ENCODE data around the gene HOXA6.

HOXA6 gene

DNA sequence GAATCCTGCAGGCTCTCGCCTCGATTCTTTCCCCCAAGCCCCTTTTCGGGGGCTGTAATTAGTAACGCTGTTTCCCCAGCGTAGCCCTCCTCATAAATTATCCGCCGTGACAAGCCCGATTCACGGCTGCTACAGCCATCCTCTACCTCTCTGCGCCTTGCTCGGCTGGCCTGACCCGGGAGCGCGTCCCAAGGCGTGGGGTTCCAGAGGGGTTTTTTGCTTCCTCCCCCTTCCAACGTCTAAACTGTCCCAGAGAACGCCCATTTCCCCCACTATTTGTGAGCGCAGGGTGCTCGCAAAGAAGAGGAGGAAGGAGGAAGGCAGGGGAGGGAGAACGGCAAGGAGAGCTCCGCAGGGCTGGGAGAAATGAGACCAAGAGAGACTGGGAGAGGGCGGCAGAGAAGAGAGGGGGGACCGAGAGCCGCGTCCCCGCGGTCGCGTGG lies 5.0 kb downstream of the HOXA6 start:
- peaks cover 13% of the 10 kb centered on the region for H3K36me3 ChIP-seq (ENCODE audit: insufficient read depth, low read length)
- H4K20me1 ChIP-seq (ENCODE audit: insufficient read depth, low read length) = no peaks in the 10 kb centered on the region
- no peak overlapping the region for H3K4me3 ChIP-seq (ENCODE audit: low read depth in 1 of 2, low read length in 2 of 2)
- no peaks in the 10 kb centered on the region for H3K4me1 ChIP-seq (ENCODE audit: insufficient read depth, low read length)
- H2AFZ ChIP-seq (ENCODE audit: low read depth, low read length) = no peak overlapping the region
- no peak overlapping the region for H3K9ac ChIP-seq (ENCODE audit: low read depth, low read length)
- H3K27me3 ChIP-seq (ENCODE audit: insufficient read depth, low read length, poor library complexity) = no peaks in the 10 kb centered on the region
- TF ChIP-seq, protein P1, sequence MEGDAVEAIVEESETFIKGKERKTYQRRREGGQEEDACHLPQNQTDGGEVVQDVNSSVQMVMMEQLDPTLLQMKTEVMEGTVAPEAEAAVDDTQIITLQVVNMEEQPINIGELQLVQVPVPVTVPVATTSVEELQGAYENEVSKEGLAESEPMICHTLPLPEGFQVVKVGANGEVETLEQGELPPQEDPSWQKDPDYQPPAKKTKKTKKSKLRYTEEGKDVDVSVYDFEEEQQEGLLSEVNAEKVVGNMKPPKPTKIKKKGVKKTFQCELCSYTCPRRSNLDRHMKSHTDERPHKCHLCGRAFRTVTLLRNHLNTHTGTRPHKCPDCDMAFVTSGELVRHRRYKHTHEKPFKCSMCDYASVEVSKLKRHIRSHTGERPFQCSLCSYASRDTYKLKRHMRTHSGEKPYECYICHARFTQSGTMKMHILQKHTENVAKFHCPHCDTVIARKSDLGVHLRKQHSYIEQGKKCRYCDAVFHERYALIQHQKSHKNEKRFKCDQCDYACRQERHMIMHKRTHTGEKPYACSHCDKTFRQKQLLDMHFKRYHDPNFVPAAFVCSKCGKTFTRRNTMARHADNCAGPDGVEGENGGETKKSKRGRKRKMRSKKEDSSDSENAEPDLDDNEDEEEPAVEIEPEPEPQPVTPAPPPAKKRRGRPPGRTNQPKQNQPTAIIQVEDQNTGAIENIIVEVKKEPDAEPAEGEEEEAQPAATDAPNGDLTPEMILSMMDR (IDR thresholded peaks at IDR 0.05; ENCODE audit: borderline replicate concordance, extremely low read depth, low read length, poor library complexity, severe bottlenecking) = no peak
- no peak for TF ChIP-seq EZH2 (IDR thresholded peaks at IDR 0.05; ENCODE audit: borderline replicate concordance, low read depth, low read length, severe bottlenecking)
- ATAC-seq (ENCODE audit: insufficient read depth, low read depth) (no peak), DNase-seq (no peak)
- no peaks in the 10 kb centered on the region for H3K9me3 ChIP-seq (ENCODE audit: insufficient read depth, low read length, severe bottlenecking)
- no peak overlapping the region for H3K27ac ChIP-seq (ENCODE audit: low read length)
- H3K79me2 ChIP-seq (ENCODE audit: insufficient read depth, low read length) = no peaks in the 10 kb centered on the region
- H3K4me2 ChIP-seq (ENCODE audit: insufficient read depth, low read length) = no peak overlapping the region

DNA sequence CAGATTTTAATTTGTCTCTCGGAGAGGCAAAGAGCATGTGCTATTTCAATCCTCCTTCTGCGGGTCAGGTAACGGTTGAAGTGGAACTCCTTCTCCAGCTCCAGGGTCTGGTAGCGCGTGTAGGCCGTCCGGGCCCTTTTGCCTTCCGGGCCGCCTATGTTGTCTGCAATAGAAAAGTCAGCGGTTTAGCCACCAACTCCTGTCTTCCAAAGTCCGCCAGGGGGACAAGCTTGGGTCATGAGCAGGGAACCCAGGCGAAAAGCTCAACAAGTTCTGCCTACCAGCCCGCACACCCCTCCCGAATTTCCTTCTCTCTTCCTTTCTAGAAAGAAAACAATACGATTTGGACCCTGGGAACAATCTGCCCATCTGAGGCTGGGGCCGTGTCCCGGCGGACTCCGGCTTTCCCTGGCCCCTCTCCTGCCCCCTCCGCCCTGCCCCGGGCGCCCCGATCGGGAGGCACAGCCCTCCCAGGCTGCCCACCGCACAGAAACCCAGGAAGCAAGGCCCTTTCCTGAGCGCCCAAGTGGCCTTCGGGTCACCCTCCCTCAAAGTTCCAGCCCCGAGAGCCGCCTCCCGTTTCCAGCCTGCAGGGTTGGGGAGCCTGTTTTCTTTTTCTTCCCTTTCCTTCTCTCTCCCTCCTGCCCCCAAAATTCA lies 5.5 kb downstream of the HOXA6 start:
- no peak for TF ChIP-seq EZH2 (IDR thresholded peaks at IDR 0.05; ENCODE audit: borderline replicate concordance, low read depth, low read length, severe bottlenecking)
- TF ChIP-seq, protein P1 (IDR thresholded peaks at IDR 0.05; ENCODE audit: borderline replicate concordance, extremely low read depth, low read length, poor library complexity, severe bottlenecking) = no peak
- Histone ChIP-seq H3K4me2 (ENCODE audit: insufficient read depth, low read length) (no peak overlapping the region), H3K27ac (ENCODE audit: low read length) (no peak overlapping the region), H4K20me1 (ENCODE audit: insufficient read depth, low read length) (no peaks in the 10 kb centered on the region), H3K4me3 (ENCODE audit: low read depth in 1 of 2, low read length in 2 of 2) (no peak overlapping the region), H3K79me2 (ENCODE audit: insufficient read depth, low read length) (no peaks in the 10 kb centered on the region), H3K9me3 (ENCODE audit: insufficient read depth, low read length, severe bottlenecking) (no peaks in the 10 kb centered on the region), H2AFZ (ENCODE audit: low read depth, low read length) (no peak overlapping the region), H3K4me1 (ENCODE audit: insufficient read depth, low read length) (no peaks in the 10 kb centered on the region), H3K27me3 (ENCODE audit: insufficient read depth, low read length, poor library complexity) (peaks cover 1% of the 10 kb centered on the region), H3K9ac (ENCODE audit: low read depth, low read length) (no peak overlapping the region), H3K36me3 (ENCODE audit: insufficient read depth, low read length) (peaks cover 13% of the 10 kb centered on the region)
- ATAC-seq (ENCODE audit: insufficient read depth, low read depth) (no peak), DNase-seq (no peak)

DNA sequence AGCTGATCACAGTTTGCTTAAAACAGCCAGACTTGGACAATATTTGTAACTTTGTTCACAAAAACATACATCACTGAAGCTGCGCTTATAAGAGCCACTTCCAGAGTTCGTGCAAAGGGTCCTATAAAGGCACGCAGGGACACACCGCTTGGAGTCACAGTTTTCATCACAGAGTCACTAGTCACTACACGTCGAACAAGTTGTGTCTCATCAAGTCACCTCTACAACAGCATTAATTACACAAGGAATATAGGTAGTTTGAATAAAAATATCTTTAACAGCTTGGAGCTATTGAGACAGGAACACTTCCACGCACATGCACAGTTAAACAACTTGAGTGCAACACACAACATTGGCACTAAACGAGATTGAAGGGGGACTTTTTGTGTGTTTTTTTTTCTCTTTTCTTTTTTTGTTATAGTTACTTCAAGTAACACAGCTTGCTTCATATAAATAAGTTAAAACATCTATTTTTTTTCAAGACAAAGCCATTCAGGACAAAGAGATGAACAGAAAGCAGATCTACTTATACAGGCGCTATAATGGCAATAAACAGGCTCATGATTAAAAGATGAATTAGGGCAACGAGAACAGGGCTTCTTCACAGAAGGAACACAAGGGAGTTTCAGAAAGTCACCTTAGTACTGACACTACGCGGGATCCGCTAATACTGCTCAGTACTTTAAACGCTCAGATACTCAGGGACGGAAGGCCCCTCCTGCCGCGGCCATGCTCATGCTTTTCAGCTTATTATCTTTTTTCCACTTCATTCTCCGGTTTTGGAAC lies 6.2 kb downstream of the HOXA6 start:
- H3K27ac ChIP-seq (ENCODE audit: low read length) = no peak overlapping the region
- peaks cover 8% of the 10 kb centered on the region for H3K36me3 ChIP-seq (ENCODE audit: insufficient read depth, low read length)
- H2AFZ ChIP-seq (ENCODE audit: low read depth, low read length) = no peak overlapping the region
- ATAC-seq (ENCODE audit: insufficient read depth, low read depth) (no peak), DNase-seq (no peak)
- H3K9me3 ChIP-seq (ENCODE audit: insufficient read depth, low read length, severe bottlenecking) = no peaks in the 10 kb centered on the region
- H4K20me1 ChIP-seq (ENCODE audit: insufficient read depth, low read length) = no peaks in the 10 kb centered on the region
- no peaks in the 10 kb centered on the region for H3K4me1 ChIP-seq (ENCODE audit: insufficient read depth, low read length)
- TF ChIP-seq EZH2 (IDR thresholded peaks at IDR 0.05; ENCODE audit: borderline replicate concordance, low read depth, low read length, severe bottlenecking) = no peak
- TF ChIP-seq, protein P1 (IDR thresholded peaks at IDR 0.05; ENCODE audit: borderline replicate concordance, extremely low read depth, low read length, poor library complexity, severe bottlenecking) = no peak
- H3K4me3 ChIP-seq (ENCODE audit: low read depth in 1 of 2, low read length in 2 of 2) = no peak overlapping the region
- H3K27me3 ChIP-seq (ENCODE audit: insufficient read depth, low read length, poor library complexity) = peaks cover 5% of the 10 kb centered on the region
- no peak overlapping the region for H3K9ac ChIP-seq (ENCODE audit: low read depth, low read length)
- H3K4me2 ChIP-seq (ENCODE audit: insufficient read depth, low read length) = no peak overlapping the region
- H3K79me2 ChIP-seq (ENCODE audit: insufficient read depth, low read length) = no peaks in the 10 kb centered on the region

Measured in DND-41 (cell line).